Measurements from ENCODE around the gene CLCN3. TPM values are rescaled to one million over a fixed set of nuclear protein-coding genes. Genes with fewer than 3 reads are reported as not detected.

Gene CLCN3
- total RNA-seq, 1 donor from 2014 or later: 19.6 TPM

GRCh38 chr4:169617306-169617705 is 3.1 kb upstream of the CLCN3 start:
- DNase-seq (ENCODE audit: extremely low spot score in 2 of 2): no peak
- peaks cover 20% of the 10 kb centered on the region for H3K4me1 ChIP-seq
- H3K27ac ChIP-seq: no peak overlapping the region
- intact Hi-C loops (cut with DNase I): no loop called here
- H3K4me3 ChIP-seq: no peak overlapping the region
- TF ChIP-seq POLR2A (IDR thresholded peaks at IDR 0.05) (no peak), POLR2AphosphoS5 (IDR thresholded peaks at IDR 0.05; ENCODE audit: insufficient read depth in 1 of 2, low read depth in 1 of 2) (no peak), CTCF (IDR thresholded peaks at IDR 0.05) (no peak)
- no peaks in the 10 kb centered on the region for H3K9me3 ChIP-seq
- no peaks in the 10 kb centered on the region for H3K27me3 ChIP-seq
- no peaks in the 10 kb centered on the region for H3K36me3 ChIP-seq

- DNase-seq (ENCODE audit: extremely low spot score in 2 of 2): no peak
- intact Hi-C loops (cut with DNase I): no loop called here
- Histone ChIP-seq H3K36me3 (no peaks in the 10 kb centered on the region), H3K27me3 (no peaks in the 10 kb centered on the region), H3K27ac (no peak overlapping the region), H3K9me3 (no peaks in the 10 kb centered on the region), H3K4me1 (peaks cover 30% of the 10 kb centered on the region), H3K4me3 (no peak overlapping the region)
- TF ChIP-seq POLR2A (IDR thresholded peaks at IDR 0.05) (no peak), POLR2AphosphoS5 (IDR thresholded peaks at IDR 0.05; ENCODE audit: insufficient read depth in 1 of 2, low read depth in 1 of 2) (no peak)
Measured at GRCh38 chr4:169618286-169618685, 2.1 kb upstream of the CLCN3 start.

DNA sequence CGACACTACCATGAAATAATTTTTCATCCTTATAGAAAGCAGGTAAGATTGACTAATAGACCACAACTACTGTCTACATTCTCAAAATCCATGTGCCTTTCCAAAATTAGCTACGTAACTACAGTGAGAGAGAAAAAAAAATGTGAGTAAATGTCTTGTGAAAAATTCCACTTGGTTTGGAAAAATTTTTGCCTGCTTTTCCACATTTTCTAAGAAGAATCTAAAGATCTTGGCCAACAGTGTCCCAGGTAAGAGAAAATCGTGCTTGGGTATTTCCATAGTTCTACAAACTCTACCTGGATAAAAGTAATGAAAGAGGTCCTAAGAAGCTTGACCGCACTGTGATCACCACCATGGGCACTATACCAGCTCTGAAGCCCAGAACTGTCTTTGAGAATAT is 1.4 kb upstream of the CLCN3 start:
- no peak for DNase-seq (ENCODE audit: extremely low spot score in 2 of 2)
- Histone ChIP-seq H3K36me3 (no peaks in the 10 kb centered on the region), H3K9me3 (no peaks in the 10 kb centered on the region), H3K27me3 (no peaks in the 10 kb centered on the region), H3K4me3 (peak overlapping the region in 1 of 2 donors; percentile 83), H3K27ac (peak overlapping the region; percentile 97), H3K4me1 (peaks cover 30% of the 10 kb centered on the region)
- intact Hi-C loops (cut with DNase I): no loop called here
- TF ChIP-seq CTCF (IDR thresholded peaks at IDR 0.05): no peak
- TF ChIP-seq POLR2A (IDR thresholded peaks at IDR 0.05): no peak

- Histone ChIP-seq H3K9me3 (no peaks in the 10 kb centered on the region), H3K36me3 (no peaks in the 10 kb centered on the region), H3K27me3 (no peaks in the 10 kb centered on the region), H3K27ac (peak overlapping the region; percentile 97), H3K4me1 (peaks cover 30% of the 10 kb centered on the region), H3K4me3 (peak overlapping the region; percentile 83 to 84)
- intact Hi-C loops (cut with DNase I): no loop called here
- TF ChIP-seq CTCF (IDR thresholded peaks at IDR 0.05) (peak; percentile 14 to 50 (median 36)), POLR2AphosphoS5 (IDR thresholded peaks at IDR 0.05; ENCODE audit: insufficient read depth in 1 of 2, low read depth in 1 of 2) (no peak)
- peak in 1 of 2 donors; percentile 89 for DNase-seq (ENCODE audit: extremely low spot score in 2 of 2)
Measured at GRCh38 chr4:169619518-169619957, 840 bp upstream of the CLCN3 start.

- no peak for DNase-seq (ENCODE audit: extremely low spot score in 2 of 2)
- intact Hi-C loops (cut with DNase I): no loop called here
- Histone ChIP-seq H3K27ac (peak overlapping the region; percentile 97), H3K27me3 (no peaks in the 10 kb centered on the region), H3K36me3 (no peaks in the 10 kb centered on the region), H3K9me3 (no peaks in the 10 kb centered on the region), H3K4me1 (peaks cover 33% of the 10 kb centered on the region), H3K4me3 (peak overlapping the region; percentile 83 to 84)
- TF ChIP-seq POLR2A (IDR thresholded peaks at IDR 0.05) (no peak), CTCF (IDR thresholded peaks at IDR 0.05) (no peak), POLR2AphosphoS5 (IDR thresholded peaks at IDR 0.05; ENCODE audit: insufficient read depth in 1 of 2, low read depth in 1 of 2) (no peak)
Measured at GRCh38 chr4:169620880-169621248, 486 bp downstream of the CLCN3 start.

Measured in vagina (tissue), 2 donors.